H7 (cell line): ENCODE results near the gene OSBPL6. TPM values are rescaled to one million over a fixed set of nuclear protein-coding genes. Genes with fewer than 3 reads are reported as not detected.
A peak's percentile ranks its signal among the peaks of the same experiment; 100 is the strongest.

Experiments used
- DNase-seq: peaks from one replicate; pipeline ENCODE4 v3.0.0; 2012
- H3K27me3 ChIP-seq: 2 replicates; pipeline ENCODE4 v1.6.0; 2011; ENCODE audit warnings: mild to moderate bottlenecking, low read length; ENCODE audit not compliant: control insufficient read depth, insufficient read depth
- H3K36me3 ChIP-seq: replicated peaks from 2 replicates; pipeline ENCODE4 v1.5.1; 2011; ENCODE audit warnings: low read length; ENCODE audit not compliant: control insufficient read depth, insufficient read depth
- H3K4me3 ChIP-seq: 2 replicates; pipeline ENCODE4 v1.5.1; 2011; ENCODE audit warnings: low read depth, mild to moderate bottlenecking, control low read depth, low read length, moderate library complexity; ENCODE audit not compliant: insufficient read depth
- total RNA-seq: library from RNA; depleted of rRNA; stranded (reverse); fragments of >200 nt; shearing (Covaris generic); gene quantifications from 2 replicates; pipeline ENCODE4 v1.2.3, GENCODE V29; 2014

Gene OSBPL6
- total RNA-seq, 1 experiment from 2014 or later = 9.2 TPM

DNA sequence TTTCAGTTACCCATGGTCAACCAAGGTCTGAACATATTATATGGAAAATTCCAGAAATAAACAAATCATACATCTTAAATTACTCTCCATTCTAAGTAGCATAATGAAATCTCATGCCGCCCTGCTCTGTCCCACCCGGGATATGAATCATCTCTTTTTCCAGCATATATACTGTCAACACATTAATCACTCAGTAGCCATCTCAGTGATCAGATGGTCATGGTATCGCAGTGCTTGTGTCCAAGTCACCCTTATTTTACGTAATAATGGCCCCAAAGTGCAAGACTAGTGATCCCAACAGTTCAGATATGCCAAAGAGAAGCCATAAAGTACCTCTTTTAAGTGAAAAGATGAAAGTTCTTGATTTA, 43.8 kb downstream of the OSBPL6 start:
- no peak overlapping the region for H3K4me3 ChIP-seq
- no peak for DNase-seq
- no peaks in the 10 kb centered on the region for H3K36me3 ChIP-seq
- H3K27me3 ChIP-seq = no peaks in the 10 kb centered on the region

GRCh38 chr2:178238750-178239149, 44.4 kb downstream of the OSBPL6 start:
- no peak for DNase-seq
- no peaks in the 10 kb centered on the region for H3K36me3 ChIP-seq
- H3K4me3 ChIP-seq = no peak overlapping the region
- H3K27me3 ChIP-seq = no peaks in the 10 kb centered on the region

DNA sequence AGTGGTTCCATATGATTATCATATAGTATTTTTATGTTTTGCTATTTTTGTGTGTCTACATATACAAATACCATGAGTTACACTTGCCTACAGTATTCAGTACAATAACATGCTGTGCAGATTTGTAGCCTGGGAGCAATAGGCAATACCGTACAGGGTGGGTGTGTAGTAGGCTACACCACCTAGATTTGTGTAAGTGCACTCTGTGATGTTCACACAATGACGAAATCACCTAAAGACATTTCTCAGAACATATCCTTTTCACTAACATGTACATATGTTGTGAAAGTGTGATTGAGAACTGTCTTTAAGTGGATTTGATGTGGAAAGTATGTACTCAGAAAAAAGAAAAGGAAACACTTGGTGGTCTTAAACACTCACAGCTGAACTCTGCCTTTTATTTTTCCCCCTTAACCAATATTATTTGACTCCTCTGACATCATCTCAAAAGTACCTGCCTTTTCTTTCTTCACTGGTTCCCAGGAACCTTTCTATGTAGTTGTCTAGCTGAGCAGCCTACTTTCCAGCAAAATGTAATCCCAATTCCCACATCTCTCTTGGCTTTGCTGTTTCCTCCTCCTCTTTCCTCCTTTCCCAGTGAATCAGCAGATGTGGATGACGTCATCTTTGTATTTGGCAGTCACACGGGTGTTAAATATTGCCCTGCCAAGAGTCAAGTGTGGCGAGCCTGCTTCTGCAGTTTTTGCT, 47.7 kb downstream of the OSBPL6 start:
- no peak for DNase-seq
- Histone ChIP-seq H3K4me3 (no peak overlapping the region), H3K36me3 (no peaks in the 10 kb centered on the region), H3K27me3 (no peaks in the 10 kb centered on the region)

- Histone ChIP-seq H3K36me3 (no peaks in the 10 kb centered on the region), H3K27me3 (no peaks in the 10 kb centered on the region), H3K4me3 (no peak overlapping the region)
- no peak for DNase-seq
Measured at GRCh38 chr2:178242552-178242883, 48.2 kb downstream of the OSBPL6 start.

DNA sequence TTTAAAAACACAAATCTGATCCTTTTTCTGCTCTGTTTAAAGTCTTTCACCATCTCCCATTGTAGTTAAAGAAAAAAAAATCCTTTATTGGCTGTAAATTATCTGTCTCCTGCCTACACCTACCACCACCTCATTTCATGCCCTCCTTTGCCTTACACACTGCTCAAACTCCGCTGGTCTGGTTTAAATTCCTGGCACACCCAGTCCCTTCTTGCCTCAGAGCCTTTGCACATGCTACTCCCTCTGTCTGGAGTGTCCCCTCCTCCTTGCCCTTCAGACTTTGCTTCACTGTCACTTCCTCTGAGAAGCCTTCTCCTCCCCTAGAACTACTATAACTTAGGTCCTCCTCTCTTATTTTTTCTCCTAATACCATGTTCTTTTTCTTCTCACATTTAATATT, 49.6 kb downstream of the OSBPL6 start:
- no peaks in the 10 kb centered on the region for H3K27me3 ChIP-seq
- DNase-seq = no peak
- H3K4me3 ChIP-seq = no peak overlapping the region
- no peaks in the 10 kb centered on the region for H3K36me3 ChIP-seq

DNA sequence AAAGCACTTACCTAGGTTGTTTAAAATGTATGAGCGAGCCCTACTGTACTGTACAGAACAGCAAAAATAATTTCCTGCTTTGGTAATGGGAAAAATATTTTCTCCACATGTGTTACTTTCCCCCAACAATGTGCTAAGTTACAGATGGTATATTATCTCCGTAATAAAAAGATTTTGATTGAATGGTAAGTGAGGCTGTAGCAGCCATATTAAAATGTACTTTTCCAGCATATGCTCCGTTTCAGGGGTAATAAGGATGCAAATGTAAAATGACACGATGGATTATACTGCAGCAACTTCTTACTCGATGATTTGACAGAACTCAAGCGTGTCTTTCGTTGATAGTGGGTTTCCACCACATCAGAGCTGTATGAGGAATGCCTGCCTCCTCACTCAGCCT, 50.5 kb downstream of the OSBPL6 start:
- H3K27me3 ChIP-seq = no peaks in the 10 kb centered on the region
- no peak for DNase-seq
- no peak overlapping the region for H3K4me3 ChIP-seq
- no peaks in the 10 kb centered on the region for H3K36me3 ChIP-seq

DNA sequence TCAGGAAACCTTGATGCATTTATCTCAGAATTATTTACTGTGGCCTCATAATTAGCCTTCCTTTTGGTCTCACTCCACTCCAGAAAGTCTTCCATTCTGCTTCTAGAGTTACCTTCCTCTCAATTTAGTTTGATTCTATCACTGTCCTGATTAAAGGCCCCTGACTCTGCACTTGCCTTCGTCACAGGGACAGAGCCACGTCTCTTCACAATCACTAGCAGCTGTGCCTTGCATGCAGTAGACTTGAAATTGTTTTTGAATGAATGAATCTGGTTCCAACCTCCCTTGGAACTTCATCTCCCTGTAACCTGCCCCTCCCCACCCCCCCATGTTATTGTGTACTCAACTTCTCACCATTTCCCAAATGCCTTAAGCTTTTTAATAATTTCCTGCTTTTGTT, 52.4 kb downstream of the OSBPL6 start:
- Histone ChIP-seq H3K4me3 (no peak overlapping the region), H3K27me3 (no peaks in the 10 kb centered on the region), H3K36me3 (no peaks in the 10 kb centered on the region)
- no peak for DNase-seq

DNA sequence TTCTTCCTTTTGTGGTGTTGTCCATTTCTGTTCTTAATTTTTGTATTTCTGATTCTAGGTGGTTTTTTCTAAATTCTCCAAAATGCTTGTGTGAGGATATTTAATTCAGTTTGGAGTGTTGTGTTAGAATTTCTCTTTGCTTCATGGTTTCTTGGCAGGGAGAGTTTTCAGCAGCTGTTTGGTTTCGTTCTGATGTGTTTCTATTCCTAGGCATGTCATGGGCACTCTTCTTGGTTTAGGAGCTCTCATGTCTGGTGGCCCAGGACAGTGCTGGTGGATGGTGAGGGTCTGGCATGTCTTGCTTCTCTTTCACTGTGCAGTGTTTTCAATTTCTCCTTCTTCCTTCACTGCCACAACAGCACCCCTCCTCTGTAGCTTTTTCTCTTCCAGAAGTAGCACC, 52.9 kb downstream of the OSBPL6 start:
- DNase-seq = no peak
- no peaks in the 10 kb centered on the region for H3K27me3 ChIP-seq
- no peak overlapping the region for H3K4me3 ChIP-seq
- H3K36me3 ChIP-seq = no peaks in the 10 kb centered on the region

- H3K27me3 ChIP-seq = no peaks in the 10 kb centered on the region
- H3K4me3 ChIP-seq = no peak overlapping the region
- no peak for DNase-seq
- no peaks in the 10 kb centered on the region for H3K36me3 ChIP-seq
Measured at GRCh38 chr2:178250429-178250828, 56.1 kb downstream of the OSBPL6 start.

DNA sequence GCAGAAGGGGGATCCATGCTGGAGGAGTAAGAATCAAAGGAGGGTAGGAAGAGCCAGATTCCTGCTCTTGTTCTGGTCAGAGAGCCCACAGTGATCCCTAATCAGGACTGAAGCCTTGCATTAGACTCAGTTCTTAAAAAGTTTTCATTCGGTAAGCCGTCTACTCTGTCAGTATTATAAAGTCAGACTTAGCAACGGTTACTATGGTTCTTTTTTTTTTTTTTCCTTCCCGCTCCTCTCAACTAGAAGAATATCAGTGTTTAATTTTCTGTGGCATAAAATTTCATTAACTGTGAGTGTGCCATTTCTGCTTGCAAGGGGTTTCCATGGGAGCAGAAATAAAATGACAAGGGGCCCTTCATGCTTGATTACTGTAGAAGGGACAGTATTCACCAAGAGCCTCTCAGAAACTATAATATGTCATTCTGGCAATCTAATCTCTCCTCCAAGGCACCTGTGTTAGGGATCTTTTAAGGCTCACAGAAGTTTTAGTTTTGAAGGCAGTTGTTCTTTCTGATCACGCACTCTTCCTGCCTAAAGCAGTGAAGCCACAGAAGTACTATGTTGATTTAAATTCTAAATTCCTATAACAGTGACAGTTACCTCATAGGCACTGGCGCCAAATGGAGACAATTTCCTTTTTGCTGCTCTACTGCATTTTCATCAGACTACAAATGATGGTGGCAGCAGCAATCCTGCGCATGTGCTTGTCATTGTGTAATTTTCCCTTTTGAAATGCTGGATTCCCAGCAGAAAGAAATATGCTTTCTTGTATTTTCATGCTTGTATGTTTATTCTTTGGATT, 57.0 kb downstream of the OSBPL6 start:
- Histone ChIP-seq H3K36me3 (no peaks in the 10 kb centered on the region), H3K27me3 (no peaks in the 10 kb centered on the region), H3K4me3 (no peak overlapping the region)
- no peak for DNase-seq

GRCh38 chr2:178256382-178257042, 62.2 kb downstream of the OSBPL6 start:
- H3K27me3 ChIP-seq = no peaks in the 10 kb centered on the region
- H3K4me3 ChIP-seq = no peak overlapping the region
- peak; percentile 9 for DNase-seq
- H3K36me3 ChIP-seq = no peaks in the 10 kb centered on the region

DNA sequence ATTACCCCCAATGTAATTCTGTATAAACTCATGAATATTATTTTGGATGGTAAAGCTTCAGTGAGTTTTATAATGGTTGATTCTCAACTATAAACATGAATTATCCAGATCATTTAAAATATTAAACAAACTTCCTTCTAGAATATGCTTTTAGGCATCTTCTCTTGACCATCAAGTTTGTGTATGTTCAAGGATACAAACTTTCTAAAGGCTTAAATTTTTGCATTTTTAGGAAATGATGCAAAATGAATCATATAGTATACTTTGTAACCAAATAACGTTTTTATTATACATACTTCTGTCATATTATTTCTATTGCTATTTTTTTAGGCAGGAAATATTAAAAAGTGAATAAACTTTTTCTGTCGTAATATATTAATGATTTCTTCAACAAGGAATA, 62.8 kb downstream of the OSBPL6 start:
- H3K36me3 ChIP-seq = no peaks in the 10 kb centered on the region
- H3K4me3 ChIP-seq = no peak overlapping the region
- DNase-seq = no peak
- no peaks in the 10 kb centered on the region for H3K27me3 ChIP-seq

- no peak for DNase-seq
- no peaks in the 10 kb centered on the region for H3K27me3 ChIP-seq
- no peaks in the 10 kb centered on the region for H3K36me3 ChIP-seq
- no peak overlapping the region for H3K4me3 ChIP-seq
Measured at GRCh38 chr2:178258916-178259315, 64.6 kb downstream of the OSBPL6 start.

DNA sequence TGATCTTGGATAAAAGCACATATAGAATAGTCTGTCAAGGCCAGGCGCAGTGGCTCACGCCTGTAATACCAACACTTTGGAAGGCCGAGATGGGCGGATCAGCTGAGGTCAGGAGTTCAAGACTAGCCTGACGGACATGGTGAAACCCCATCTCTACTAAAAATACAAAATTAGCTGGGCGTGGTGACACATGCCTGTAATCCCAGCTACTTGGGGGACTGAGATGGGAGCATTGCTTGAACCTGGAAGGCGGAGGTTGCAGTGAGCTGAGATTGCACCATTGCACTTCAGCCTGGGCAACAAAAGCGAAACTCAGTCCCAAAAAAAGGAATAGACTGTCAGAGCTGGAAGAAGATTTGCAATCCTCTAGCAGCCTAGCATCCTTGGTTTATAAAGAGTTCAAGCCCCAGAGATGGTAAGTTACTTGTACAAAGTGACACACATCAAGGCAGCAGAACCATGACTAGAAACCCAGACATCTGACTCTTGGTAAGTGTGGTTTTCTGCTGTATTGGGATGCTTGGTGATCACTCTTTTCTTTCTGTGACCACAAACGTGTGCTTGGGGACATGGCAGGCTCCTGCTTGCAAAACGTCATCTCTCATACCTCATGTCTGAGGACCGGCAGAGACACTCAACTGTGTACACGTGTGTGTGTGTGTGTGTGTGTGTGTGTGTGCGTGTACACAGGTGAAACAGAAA, 69.0 kb downstream of the OSBPL6 start:
- Histone ChIP-seq H3K4me3 (no peak overlapping the region), H3K27me3 (no peaks in the 10 kb centered on the region), H3K36me3 (no peaks in the 10 kb centered on the region)
- no peak for DNase-seq

DNA sequence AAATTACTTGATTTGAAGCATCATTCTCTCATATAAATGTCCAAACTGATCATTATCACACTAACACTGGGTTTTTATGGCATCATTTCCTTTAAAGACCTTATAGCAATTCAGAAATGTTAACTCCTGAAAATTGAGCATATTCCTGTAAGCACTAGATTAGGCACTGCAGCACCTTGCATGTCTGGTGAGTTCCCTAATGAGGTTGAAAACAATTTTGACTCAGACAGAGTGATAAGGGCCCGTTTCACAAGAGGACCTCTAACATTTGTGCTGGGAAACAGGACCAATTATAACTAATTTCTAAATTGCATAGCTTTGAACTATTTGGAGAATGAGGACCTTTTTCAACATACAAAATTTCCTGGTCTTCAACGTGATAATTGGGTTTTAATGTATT, 69.9 kb downstream of the OSBPL6 start:
- no peak overlapping the region for H3K4me3 ChIP-seq
- H3K36me3 ChIP-seq = no peaks in the 10 kb centered on the region

More for the DNA sequence above, 69.9 kb downstream of the OSBPL6 start:
- H3K27me3 ChIP-seq = no peaks in the 10 kb centered on the region
- DNase-seq = no peak
